K562 (cell line): ENCODE measurements around the gene BPNT1. TPM values are rescaled to one million over a fixed set of nuclear protein-coding genes. Genes with fewer than 3 reads are reported as not detected.

Experiments used
- ESRRA ChIP-seq: fragments of 450-650 bp; IDR thresholded peaks from 2 replicates; pipeline ENCODE4 v1.6.1; 2014; ENCODE audit warnings: low read depth, mild to moderate bottlenecking, moderate library complexity, borderline replicate concordance
- FOS ChIP-seq: IDR thresholded peaks from 3 replicates; pipeline ENCODE4 v1.6.1; 2011; ENCODE audit not compliant: insufficient read length; ENCODE audit errors: extremely low read depth
- FOXK2 ChIP-seq, 2 experiments: fragments of 450-650 bp; IDR thresholded peaks in 1 of 2; conservative IDR thresholded peaks in 1 of 2; 2 replicates each; pipeline ENCODE4 v1.6.1; 2016; ENCODE audit warnings: low read depth in 2 of 2, mild to moderate bottlenecking in 1 of 2
- HDGF ChIP-seq: fragments of 450-650 bp; IDR thresholded peaks from 2 replicates; pipeline ENCODE4 v1.6.1; 2016
- KLF13 ChIP-seq: fragments of 450-650 bp; IDR thresholded peaks from 2 replicates; pipeline ENCODE4 v1.6.1; 2016; ENCODE audit warnings: missing genetic modification characterization, low read depth, mild to moderate bottlenecking, missing compliant biosample characterization, moderate library complexity, borderline replicate concordance
- PHF21A ChIP-seq: fragments of 450-650 bp; IDR thresholded peaks from 2 replicates; pipeline ENCODE4 v1.6.1; 2017; ENCODE audit warnings: low read depth, borderline replicate concordance
- SETDB1 ChIP-seq: IDR thresholded peaks from one replicate; pipeline ENCODE4 v1.6.1; 2012; ENCODE audit warnings: low read length, control low read depth, inconsistent platforms
- SIRT6 ChIP-seq: IDR thresholded peaks from one replicate; pipeline ENCODE4 v1.6.1; 2012; ENCODE audit warnings: low read depth, mild to moderate bottlenecking, control low read depth, inconsistent platforms, low read length, moderate library complexity
- SMARCA4 ChIP-seq: fragments of 450-650 bp; IDR thresholded peaks from 2 replicates; pipeline ENCODE4 v1.6.1; 2016
- ZNF23 ChIP-seq: fragments of 250-450 bp; sonication (Bioruptor Pico); IDR thresholded peaks from 2 replicates; pipeline ENCODE4 v1.4.0; 2020; ENCODE audit warnings: mild to moderate bottlenecking
- ZNF584 ChIP-seq: fragments of 200-800 bp; sonication (Bioruptor generic); IDR thresholded peaks from 2 replicates; pipeline ENCODE4 v1.6.1; 2016; ENCODE audit warnings: low read depth, mild to moderate bottlenecking, missing genetic modification characterization, missing compliant biosample characterization
- polyA plus RNA-seq, 8 experiments: library from polyadenylated mRNA; depleted of rRNA in 4 of 8; stranded (reverse) in 5 of 8; unstranded in 3 of 8; fragments of >200 nt; fragmentation: Nextera tagmentation in 2 of 8; fragmentation: Illumina TruSeq in 1 of 8; extraction: Ambion mirVana in 2 of 8; extraction: Trizol in 1 of 8; gene quantifications; 2 replicates each; pipeline versions ENCODE4 v1.2.1 to v1.2.3, GENCODE V29; 2011 to 2014; ENCODE audit warnings: inconsistent platforms in 1 of 8, missing spikeins in 1 of 8
- total RNA-seq, 7 experiments: library from RNA; depleted of rRNA in 6 of 7; stranded (reverse); fragments of >200 nt in 6 of 7; fragmentation: Illumina TruSeq in 2 of 7; extraction: Trizol in 2 of 7; gene quantifications; 2 replicates each; pipeline versions ENCODE4 v1.2.1 to v1.2.3, GENCODE V29; 2011 to 2021; ENCODE audit warnings: low replicate concordance in 1 of 7
- TF ChIP-seq, protein P1 (sequence below): IDR thresholded peaks from 2 replicates; pipeline ENCODE4 v1.6.1; 2011; ENCODE audit warnings: borderline replicate concordance, low read depth, mild to moderate bottlenecking, moderate library complexity, low read length; ENCODE audit not compliant: insufficient read depth, poor library complexity, severe bottlenecking
- TF ChIP-seq, protein P2 (sequence below): fragments of 450-650 bp; IDR thresholded peaks from 2 replicates; pipeline ENCODE4 v1.6.1; 2017; ENCODE audit warnings: mild to moderate bottlenecking, moderate library complexity
- TF ChIP-seq, protein P3 (sequence below), 2 experiments: fragments of 450-650 bp in 1 of 2; sonication (generic) in 1 of 2; formaldehyde crosslinking in 1 of 2; IDR thresholded peaks; 2 replicates each; pipeline versions ENCODE4 v1.7.1 to v1.9.0; 2016 to 2022; ENCODE audit warnings: inconsistent platforms in 1 of 2, mild to moderate bottlenecking in 1 of 2, missing genetic modification reagents in 1 of 2

BPNT1 gene
- total and polyA plus RNA-seq, 9 of the 15 experiments (the other 6 are each of a cell fraction or from before 2014, with no cell fraction given) = 30.2 to 73.8 (median 40.5) TPM

DNA sequence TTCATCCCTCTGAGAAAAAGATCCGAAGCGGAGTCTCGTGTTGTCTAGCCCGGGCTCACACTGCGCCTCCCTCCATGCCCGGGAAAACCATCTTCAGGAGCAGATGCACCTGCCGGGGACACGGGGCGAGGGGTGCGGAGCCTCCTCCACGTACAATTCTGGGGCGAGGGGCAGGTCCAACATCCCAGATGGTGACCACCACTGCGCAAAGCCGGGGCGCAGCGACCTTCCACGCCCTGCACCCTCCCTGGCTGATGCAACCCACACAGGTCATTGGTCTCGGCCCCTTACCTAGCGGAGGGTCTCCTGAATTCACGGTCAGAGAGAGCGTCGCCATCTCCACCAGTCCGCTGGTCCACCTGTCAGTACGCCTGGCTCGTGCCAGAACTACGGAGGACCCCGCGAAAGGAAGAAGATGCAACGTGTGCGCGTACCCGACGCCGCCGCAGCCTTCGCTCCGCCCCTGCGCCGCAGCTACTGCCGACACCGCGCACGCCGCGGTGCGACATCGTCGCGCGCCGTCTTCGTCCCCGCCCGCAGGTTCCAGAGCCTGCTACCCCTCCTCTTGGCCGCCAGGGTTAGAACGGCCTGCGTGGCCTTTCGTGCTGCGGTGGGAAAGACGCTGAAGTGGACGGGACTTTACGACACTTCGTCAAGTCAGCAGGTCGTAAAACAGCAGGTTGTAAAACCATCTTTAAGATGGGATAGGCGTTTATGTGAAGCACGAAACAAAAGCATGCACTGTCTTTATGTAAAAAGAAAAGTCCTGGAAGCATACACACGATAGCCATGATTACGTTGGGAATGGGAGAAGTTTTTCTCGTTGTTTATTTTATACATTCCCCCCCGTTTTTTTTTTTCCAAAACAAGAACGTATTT lies 43.3 kb downstream of the BPNT1 start, which contains the start of gene EPRS1 (continued):
- TF ChIP-seq, protein P1, sequence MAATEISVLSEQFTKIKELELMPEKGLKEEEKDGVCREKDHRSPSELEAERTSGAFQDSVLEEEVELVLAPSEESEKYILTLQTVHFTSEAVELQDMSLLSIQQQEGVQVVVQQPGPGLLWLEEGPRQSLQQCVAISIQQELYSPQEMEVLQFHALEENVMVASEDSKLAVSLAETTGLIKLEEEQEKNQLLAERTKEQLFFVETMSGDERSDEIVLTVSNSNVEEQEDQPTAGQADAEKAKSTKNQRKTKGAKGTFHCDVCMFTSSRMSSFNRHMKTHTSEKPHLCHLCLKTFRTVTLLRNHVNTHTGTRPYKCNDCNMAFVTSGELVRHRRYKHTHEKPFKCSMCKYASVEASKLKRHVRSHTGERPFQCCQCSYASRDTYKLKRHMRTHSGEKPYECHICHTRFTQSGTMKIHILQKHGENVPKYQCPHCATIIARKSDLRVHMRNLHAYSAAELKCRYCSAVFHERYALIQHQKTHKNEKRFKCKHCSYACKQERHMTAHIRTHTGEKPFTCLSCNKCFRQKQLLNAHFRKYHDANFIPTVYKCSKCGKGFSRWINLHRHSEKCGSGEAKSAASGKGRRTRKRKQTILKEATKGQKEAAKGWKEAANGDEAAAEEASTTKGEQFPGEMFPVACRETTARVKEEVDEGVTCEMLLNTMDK = peak; percentile 81
- no peak for TF ChIP-seq ZNF23 (CRISPR knock-in tag)
- no peak for TF ChIP-seq ZNF584 (CRISPR knock-in tag)
- TF ChIP-seq PHF21A = no peak
- peak; percentile 50 for TF ChIP-seq SETDB1
- peak; percentile 32; the same call in 1 of the 2 replicates for TF ChIP-seq KLF13
- TF ChIP-seq FOXK2 (conservative IDR thresholded peaks at IDR 0.05 in 1 of 2, IDR thresholded peaks at IDR 0.05 in 1 of 2; ENCODE audit: low read depth in 2 of 2) = peak in 1 of 2 experiments; percentile 85
- TF ChIP-seq, protein P2, sequence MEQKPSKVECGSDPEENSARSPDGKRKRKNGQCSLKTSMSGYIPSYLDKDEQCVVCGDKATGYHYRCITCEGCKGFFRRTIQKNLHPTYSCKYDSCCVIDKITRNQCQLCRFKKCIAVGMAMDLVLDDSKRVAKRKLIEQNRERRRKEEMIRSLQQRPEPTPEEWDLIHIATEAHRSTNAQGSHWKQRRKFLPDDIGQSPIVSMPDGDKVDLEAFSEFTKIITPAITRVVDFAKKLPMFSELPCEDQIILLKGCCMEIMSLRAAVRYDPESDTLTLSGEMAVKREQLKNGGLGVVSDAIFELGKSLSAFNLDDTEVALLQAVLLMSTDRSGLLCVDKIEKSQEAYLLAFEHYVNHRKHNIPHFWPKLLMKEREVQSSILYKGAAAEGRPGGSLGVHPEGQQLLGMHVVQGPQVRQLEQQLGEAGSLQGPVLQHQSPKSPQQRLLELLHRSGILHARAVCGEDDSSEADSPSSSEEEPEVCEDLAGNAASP = no peak
- TF ChIP-seq SMARCA4 = no peak; the same call in 1 of the 2 replicates
- peak; percentile 34 for TF ChIP-seq FOS
- TF ChIP-seq ESRRA = peak; percentile 92
- no peak for TF ChIP-seq HDGF
- no peak for TF ChIP-seq SIRT6
- TF ChIP-seq, protein P3, sequence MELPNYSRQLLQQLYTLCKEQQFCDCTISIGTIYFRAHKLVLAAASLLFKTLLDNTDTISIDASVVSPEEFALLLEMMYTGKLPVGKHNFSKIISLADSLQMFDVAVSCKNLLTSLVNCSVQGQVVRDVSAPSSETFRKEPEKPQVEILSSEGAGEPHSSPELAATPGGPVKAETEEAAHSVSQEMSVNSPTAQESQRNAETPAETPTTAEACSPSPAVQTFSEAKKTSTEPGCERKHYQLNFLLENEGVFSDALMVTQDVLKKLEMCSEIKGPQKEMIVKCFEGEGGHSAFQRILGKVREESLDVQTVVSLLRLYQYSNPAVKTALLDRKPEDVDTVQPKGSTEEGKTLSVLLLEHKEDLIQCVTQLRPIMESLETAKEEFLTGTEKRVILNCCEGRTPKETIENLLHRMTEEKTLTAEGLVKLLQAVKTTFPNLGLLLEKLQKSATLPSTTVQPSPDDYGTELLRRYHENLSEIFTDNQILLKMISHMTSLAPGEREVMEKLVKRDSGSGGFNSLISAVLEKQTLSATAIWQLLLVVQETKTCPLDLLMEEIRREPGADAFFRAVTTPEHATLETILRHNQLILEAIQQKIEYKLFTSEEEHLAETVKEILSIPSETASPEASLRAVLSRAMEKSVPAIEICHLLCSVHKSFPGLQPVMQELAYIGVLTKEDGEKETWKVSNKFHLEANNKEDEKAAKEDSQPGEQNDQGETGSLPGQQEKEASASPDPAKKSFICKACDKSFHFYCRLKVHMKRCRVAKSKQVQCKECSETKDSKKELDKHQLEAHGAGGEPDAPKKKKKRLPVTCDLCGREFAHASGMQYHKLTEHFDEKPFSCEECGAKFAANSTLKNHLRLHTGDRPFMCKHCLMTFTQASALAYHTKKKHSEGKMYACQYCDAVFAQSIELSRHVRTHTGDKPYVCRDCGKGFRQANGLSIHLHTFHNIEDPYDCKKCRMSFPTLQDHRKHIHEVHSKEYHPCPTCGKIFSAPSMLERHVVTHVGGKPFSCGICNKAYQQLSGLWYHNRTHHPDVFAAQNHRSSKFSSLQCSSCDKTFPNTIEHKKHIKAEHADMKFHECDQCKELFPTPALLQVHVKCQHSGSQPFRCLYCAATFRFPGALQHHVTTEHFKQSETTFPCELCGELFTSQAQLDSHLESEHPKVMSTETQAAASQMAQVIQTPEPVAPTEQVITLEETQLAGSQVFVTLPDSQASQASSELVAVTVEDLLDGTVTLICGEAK (IDR thresholded peaks at IDR 0.05) = 0 out of 2 replicates have a peak, but pooled peaks have one; percentile 40
- TF ChIP-seq, protein P3 (CRISPR knock-in tag; IDR thresholded peaks at IDR 0.05) = no peak
